Stimulated activated CD4-positive, alpha-beta T cell treated with anti-CD3 and anti-CD28 coated beads, Interleukin-2, amount 100 ng/mL, for 48 hours (primary cell): ENCODE measurements around the gene TMA7B.
"Not testable (repeated sequence)": the region's sequence is repeated elsewhere in the genome, so short reads cannot be mapped to it uniquely, and the experiment has no call there.

ENCODE experiments used
- DNase-seq, 2 donors: peaks; one replicate each; pipeline ENCODE4 v3.0.0-alpha.2; 2020

TMA7B gene

GRCh38 chr22:39985383-39986035 is 25.3 kb downstream of the TMA7B start:
- no peak for DNase-seq

GRCh38 chr22:39988386-39989114 is 28.4 kb downstream of the TMA7B start:
- DNase-seq = no peak

- no peak for DNase-seq
These were observed 29.4 kb downstream of the TMA7B start for GRCh38 chr22:39989633-39990032.

GRCh38 chr22:39990686-39991085 is 30.5 kb downstream of the TMA7B start:
- DNase-seq = no peak

GRCh38 chr22:39991159-39991860 is 31.1 kb downstream of the TMA7B start:
- no peak for DNase-seq

GRCh38 chr22:39992088-39992826 is 32.1 kb downstream of the TMA7B start:
- no peak for DNase-seq

- DNase-seq = not testable (repeated sequence)
These were observed 32.7 kb downstream of the TMA7B start for GRCh38 chr22:39992894-39993293.

GRCh38 chr22:39994041-39994565 is 33.9 kb downstream of the TMA7B start:
- no peak for DNase-seq

- DNase-seq = peak in 1 of 2 donors; percentile 18
These were observed 34.6 kb downstream of the TMA7B start, which contains the start of gene FAM83F for GRCh38 chr22:39994566-39995392. TSS of gene FAM83F (plus strand) at chr22:39994954. CDS start at chr22:39995043, 89 bp downstream.

GRCh38 chr22:39995393-39996252 is 35.4 kb downstream of the TMA7B start:
- no peak for DNase-seq

- DNase-seq = no peak
These were observed 36.5 kb downstream of the TMA7B start for GRCh38 chr22:39996732-39997131.

- DNase-seq = no peak
These were observed 37.2 kb downstream of the TMA7B start for GRCh38 chr22:39997421-39997820.

- DNase-seq = no peak
These were observed 37.9 kb downstream of the TMA7B start for GRCh38 chr22:39997939-39998726.

GRCh38 chr22:39999144-39999757 is 39.1 kb downstream of the TMA7B start:
- DNase-seq = no peak

- no peak for DNase-seq
These were observed 40.0 kb downstream of the TMA7B start for GRCh38 chr22:40000171-40000570.

- DNase-seq = no peak
These were observed 40.9 kb downstream of the TMA7B start for GRCh38 chr22:40001106-40001505.

- DNase-seq = no peak
These were observed 41.8 kb downstream of the TMA7B start for GRCh38 chr22:40001800-40002577.

GRCh38 chr22:40002935-40003715 is 42.9 kb downstream of the TMA7B start:
- no peak for DNase-seq
